Suprapubic skin (tissue), 4 donors: ENCODE measurements around the gene C2CD2L. TPM values are rescaled to one million over a fixed set of nuclear protein-coding genes. Genes with fewer than 3 reads are reported as not detected.
"Not testable (repeated sequence)": the region's sequence is repeated elsewhere in the genome, so short reads cannot be mapped to it uniquely, and the experiment has no call there.

ENCODE experiments used
- DNase-seq, 2 donors: peaks; one replicate each; pipeline ENCODE4 v3.0.0-alpha.2; 2019; ENCODE audit warnings: low spot score in 2 of 2
- H3K27ac ChIP-seq: fragments of 200-600 bp; sonication (generic); one replicate; pipeline ENCODE4 v1.5.1; 2019
- H3K27me3 ChIP-seq: fragments of 200-600 bp; sonication (generic); one replicate; pipeline ENCODE4 v1.5.1; 2019
- H3K36me3 ChIP-seq: fragments of 200-600 bp; sonication (generic); one replicate; pipeline ENCODE4 v1.5.1; 2019
- H3K4me1 ChIP-seq: fragments of 200-600 bp; sonication (generic); one replicate; pipeline ENCODE4 v1.5.1; 2019
- H3K4me3 ChIP-seq: fragments of 200-600 bp; sonication (generic); one replicate; pipeline ENCODE4 v1.5.1; 2019; ENCODE audit warnings: mild to moderate bottlenecking
- H3K9me3 ChIP-seq: fragments of 200-600 bp; sonication (generic); one replicate; pipeline ENCODE4 v1.5.1; 2019
- EP300 ChIP-seq: sonication (generic); formaldehyde crosslinking; IDR thresholded peaks from one replicate; pipeline ENCODE4 v1.6.1; 2017; ENCODE audit warnings: antibody characterized with exemption
- POLR2A ChIP-seq, 2 donors: fragments of 450-650 bp; IDR thresholded peaks; one replicate each; pipeline ENCODE4 v1.6.1; 2017; ENCODE audit warnings: antibody characterized with exemption in 2 of 2, mild to moderate bottlenecking in 2 of 2, moderate library complexity in 2 of 2
- POLR2AphosphoS5 ChIP-seq, 3 donors: sonication (generic); formaldehyde crosslinking; IDR thresholded peaks; one replicate each; pipeline ENCODE4 v1.6.1; 2017; ENCODE audit warnings: antibody characterized with exemption in 3 of 3
- WGBS: methylation state at CpG from one replicate; pipeline ENCODE4 v1.1.5; 2018; 5-methylcytosine and 5-hydroxymethylcytosine counted together
- total RNA-seq, 4 donors: library from RNA; depleted of rRNA; stranded (reverse); fragments of >200 nt; gene quantifications; one replicate each; pipeline ENCODE4 v1.1.0, GENCODE V29; 2016
- TF ChIP-seq, protein P1 (sequence below), 2 donors: fragments of 200-600 bp in 1 of 2; fragments of 450-650 bp in 1 of 2; sonication (generic) in 1 of 2; IDR thresholded peaks; one replicate each; pipeline ENCODE4 v1.5.1; 2016 to 2019; ENCODE audit warnings: antibody characterized with exemption in 2 of 2, mild to moderate bottlenecking in 1 of 2, moderate library complexity in 1 of 2

Gene C2CD2L
- total RNA-seq, 4 donors from 2014 or later = 20.1 to 25.9 (median 21.5) TPM

DNA sequence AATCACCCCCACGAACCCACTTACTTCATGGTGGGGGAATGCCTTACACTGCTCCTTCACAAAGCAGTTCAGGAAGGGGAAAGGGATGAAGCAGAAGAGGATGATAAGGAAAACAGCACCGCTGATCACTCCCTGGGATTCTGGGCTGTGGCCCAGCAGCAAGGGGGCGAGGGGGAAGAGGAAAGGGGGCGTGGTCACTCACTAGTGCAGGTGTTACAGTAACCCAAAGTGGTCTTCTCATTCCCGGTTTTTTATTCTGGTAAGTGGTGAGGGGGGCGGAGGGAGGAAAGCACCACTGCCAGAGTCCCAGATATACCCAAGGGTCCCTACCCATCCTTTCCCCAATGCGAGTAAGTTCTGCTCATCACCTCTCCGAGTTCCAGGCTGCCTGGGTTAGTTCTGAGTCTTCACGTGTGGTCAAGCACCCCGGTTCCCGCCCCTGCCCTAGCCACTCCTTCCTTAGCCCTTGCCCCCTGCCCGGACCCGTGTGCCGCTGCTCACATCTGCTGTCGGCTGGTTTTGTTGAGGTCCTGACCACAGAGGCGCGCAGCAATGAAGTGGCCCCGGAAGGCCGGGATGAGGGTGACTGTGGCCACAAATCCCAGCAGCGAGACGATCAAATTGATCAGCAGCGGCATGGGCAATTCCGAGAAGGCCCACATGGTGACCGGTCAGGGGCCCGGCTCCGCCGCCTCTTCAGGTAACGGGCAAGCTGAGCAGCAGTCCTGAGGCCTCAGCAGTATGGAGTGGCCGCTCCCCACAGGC lies 6.0 kb upstream of the C2CD2L start:
- 2% methylated on average over 26 of the region's 29 CpGs for WGBS
- Histone ChIP-seq H3K4me1 (peaks cover 34% of the 10 kb centered on the region), H3K4me3 (peak overlapping the region; percentile 88), H3K27me3 (no peaks in the 10 kb centered on the region), H3K27ac (peak overlapping the region; percentile 95), H3K9me3 (no peaks in the 10 kb centered on the region), H3K36me3 (peaks cover 22% of the 10 kb centered on the region)
- TF ChIP-seq, protein P1, sequence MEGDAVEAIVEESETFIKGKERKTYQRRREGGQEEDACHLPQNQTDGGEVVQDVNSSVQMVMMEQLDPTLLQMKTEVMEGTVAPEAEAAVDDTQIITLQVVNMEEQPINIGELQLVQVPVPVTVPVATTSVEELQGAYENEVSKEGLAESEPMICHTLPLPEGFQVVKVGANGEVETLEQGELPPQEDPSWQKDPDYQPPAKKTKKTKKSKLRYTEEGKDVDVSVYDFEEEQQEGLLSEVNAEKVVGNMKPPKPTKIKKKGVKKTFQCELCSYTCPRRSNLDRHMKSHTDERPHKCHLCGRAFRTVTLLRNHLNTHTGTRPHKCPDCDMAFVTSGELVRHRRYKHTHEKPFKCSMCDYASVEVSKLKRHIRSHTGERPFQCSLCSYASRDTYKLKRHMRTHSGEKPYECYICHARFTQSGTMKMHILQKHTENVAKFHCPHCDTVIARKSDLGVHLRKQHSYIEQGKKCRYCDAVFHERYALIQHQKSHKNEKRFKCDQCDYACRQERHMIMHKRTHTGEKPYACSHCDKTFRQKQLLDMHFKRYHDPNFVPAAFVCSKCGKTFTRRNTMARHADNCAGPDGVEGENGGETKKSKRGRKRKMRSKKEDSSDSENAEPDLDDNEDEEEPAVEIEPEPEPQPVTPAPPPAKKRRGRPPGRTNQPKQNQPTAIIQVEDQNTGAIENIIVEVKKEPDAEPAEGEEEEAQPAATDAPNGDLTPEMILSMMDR (IDR thresholded peaks at IDR 0.05) = no peak
- TF ChIP-seq EP300 (no peak), POLR2AphosphoS5 (IDR thresholded peaks at IDR 0.05) (no peak), POLR2A (IDR thresholded peaks at IDR 0.05) (no peak)
- DNase-seq = no peak

DNA sequence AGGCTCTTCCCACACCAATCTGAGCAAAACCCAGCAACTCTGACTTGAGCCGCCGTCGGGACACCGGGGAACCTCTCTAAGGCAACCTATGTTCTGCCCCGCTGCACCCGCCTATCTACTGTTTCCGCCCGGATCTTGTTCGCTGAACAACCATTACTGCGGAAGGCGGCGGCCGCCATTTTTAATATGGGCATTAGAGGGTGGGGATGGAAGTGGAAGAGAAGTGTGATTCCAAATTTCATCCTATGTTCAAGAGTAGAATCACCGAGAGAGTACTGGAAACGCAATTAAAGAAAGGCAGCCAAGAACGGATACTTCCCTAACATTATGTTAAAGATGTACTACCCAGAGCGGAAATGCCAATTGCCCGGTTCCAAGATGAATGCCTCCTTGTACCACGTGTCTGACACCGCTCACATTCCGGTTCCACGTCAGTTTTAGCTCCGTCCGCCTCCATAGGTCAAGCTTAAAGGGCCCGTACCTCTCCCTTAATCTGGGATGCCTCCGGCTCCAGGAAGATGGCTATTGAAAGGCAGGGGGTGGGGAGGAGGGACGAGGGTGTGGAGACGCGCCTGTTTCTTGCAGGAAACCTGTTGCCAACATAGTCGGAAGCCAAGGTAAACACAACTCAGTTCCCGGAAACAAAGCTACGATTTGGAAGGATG lies 5.3 kb upstream of the C2CD2L start, which contains the start of gene DPAGT1:
Gene DPAGT1 (minus strand): TSS at position 95 of the 665 bp plus-strand sequence. CDS start 198 bp downstream, outside the sequence.
- Histone ChIP-seq H3K9me3 (no peaks in the 10 kb centered on the region), H3K36me3 (peaks cover 16% of the 10 kb centered on the region), H3K27me3 (no peaks in the 10 kb centered on the region), H3K4me1 (peaks cover 41% of the 10 kb centered on the region), H3K4me3 (peak within 1 kb of the TSS; percentile 88), H3K27ac (peak within 1 kb of the TSS; percentile 95)
- TF ChIP-seq, protein P1 (IDR thresholded peaks at IDR 0.05) = no peak
- peak in 2 of 3 donors; percentile 53 to 87 for TF ChIP-seq POLR2AphosphoS5 (IDR thresholded peaks at IDR 0.05)
- under 1% methylated on average over 32 of the region's 32 CpGs for WGBS
- peak; percentile 96 for DNase-seq

DNA sequence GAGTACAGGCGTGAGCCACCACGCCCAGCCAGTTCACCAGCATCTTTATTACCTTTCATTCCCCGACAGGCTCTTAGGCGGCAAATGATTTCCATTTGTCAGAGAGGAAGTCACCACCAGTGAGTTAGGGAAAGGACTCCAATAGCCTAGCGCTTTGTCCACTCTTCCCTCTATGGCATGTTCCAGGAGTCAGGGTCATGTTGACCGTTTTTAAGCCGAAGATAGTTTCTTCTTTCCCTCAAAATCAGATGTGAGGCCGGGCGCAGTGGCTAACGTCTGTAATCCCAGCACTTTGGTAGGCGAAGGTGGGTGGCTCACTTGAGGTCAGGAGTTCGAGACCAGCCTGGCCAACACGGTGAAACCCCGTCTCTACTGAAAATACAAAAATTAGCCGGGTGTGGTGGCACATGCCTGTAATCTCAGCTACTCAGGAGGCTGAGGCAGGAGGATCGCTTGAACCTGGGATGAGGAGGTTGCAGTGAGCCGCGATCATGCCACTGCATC lies 3.9 kb upstream of the C2CD2L start:
- peaks cover 50% of the 10 kb centered on the region for H3K4me1 ChIP-seq
- not testable (repeated sequence) for DNase-seq, H3K36me3 ChIP-seq, H3K9me3 ChIP-seq, H3K27me3 ChIP-seq
- peak overlapping the region; percentile 95 for H3K27ac ChIP-seq
- peak overlapping the region; percentile 88 for H3K4me3 ChIP-seq
- 82% methylated on average over 18 of the region's 18 CpGs for WGBS

DNA sequence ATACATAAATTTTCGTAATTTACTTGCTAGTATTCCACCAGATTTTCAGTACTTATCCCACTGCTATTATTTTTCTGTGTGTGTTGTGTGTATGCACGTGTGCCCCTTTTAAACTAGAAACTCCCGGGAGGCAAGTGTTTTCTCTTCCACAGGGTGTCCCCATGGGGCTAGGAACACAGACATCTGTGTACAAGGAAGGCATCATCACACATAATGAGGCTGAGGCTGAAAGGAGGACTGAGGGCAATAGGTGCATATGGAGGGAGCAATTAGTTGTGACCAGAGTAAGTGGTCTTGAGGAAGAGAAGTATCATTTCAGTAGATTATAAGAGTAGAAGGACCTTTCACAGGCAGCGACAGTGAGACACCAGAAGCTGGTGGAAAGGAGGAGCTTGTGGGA lies 3.4 kb upstream of the C2CD2L start:
- no peaks in the 10 kb centered on the region for H3K36me3 ChIP-seq
- peaks cover 56% of the 10 kb centered on the region for H3K4me1 ChIP-seq
- H3K4me3 ChIP-seq = no peak overlapping the region
- no peaks in the 10 kb centered on the region for H3K9me3 ChIP-seq
- WGBS = 50% methylated on average over 4 of the region's 4 CpGs
- no peaks in the 10 kb centered on the region for H3K27me3 ChIP-seq
- H3K27ac ChIP-seq = no peak overlapping the region
- DNase-seq = no peak
- TF ChIP-seq, protein P1 (IDR thresholded peaks at IDR 0.05) = no peak
- TF ChIP-seq POLR2A (IDR thresholded peaks at IDR 0.05) (no peak), EP300 (no peak), POLR2AphosphoS5 (IDR thresholded peaks at IDR 0.05) (no peak)

- peaks cover 19% of the 10 kb centered on the region for H3K36me3 ChIP-seq
- peak overlapping the region; percentile 97 for H3K4me3 ChIP-seq
- peak overlapping the region; percentile 81 for H3K27ac ChIP-seq
- DNase-seq = no peak
- peaks cover 42% of the 10 kb centered on the region for H3K4me1 ChIP-seq
- no peaks in the 10 kb centered on the region for H3K9me3 ChIP-seq
- H3K27me3 ChIP-seq = no peaks in the 10 kb centered on the region
- TF ChIP-seq, protein P1 (IDR thresholded peaks at IDR 0.05) = no peak
- TF ChIP-seq POLR2A (IDR thresholded peaks at IDR 0.05) = no peak
- WGBS = 0% methylated on average over 2 of the region's 65 CpGs
Measured at GRCh38 chr11:119107538-119108145, 498 bp downstream of the C2CD2L start.
